OCI-LY7 (cell line): ENCODE measurements around the gene PALMD.

ENCODE experiments used
- EZH2phosphoT487 ChIP-seq: fragments of 200-600 bp; sonication (generic); IDR thresholded peaks from 2 replicates; pipeline ENCODE4 v1.6.1; 2018; ENCODE audit warnings: low read depth, borderline replicate concordance, mild to moderate bottlenecking, mixed run types, antibody characterized with exemption, low read length, moderate library complexity, mixed read lengths
- TF ChIP-seq, protein P1 (sequence below): fragments of 200-600 bp; sonication (generic); conservative IDR thresholded peaks from 2 replicates; pipeline ENCODE4 v1.5.1; 2014; ENCODE audit warnings: mild to moderate bottlenecking, antibody characterized with exemption, low read length, moderate library complexity, mixed read lengths

DNA sequence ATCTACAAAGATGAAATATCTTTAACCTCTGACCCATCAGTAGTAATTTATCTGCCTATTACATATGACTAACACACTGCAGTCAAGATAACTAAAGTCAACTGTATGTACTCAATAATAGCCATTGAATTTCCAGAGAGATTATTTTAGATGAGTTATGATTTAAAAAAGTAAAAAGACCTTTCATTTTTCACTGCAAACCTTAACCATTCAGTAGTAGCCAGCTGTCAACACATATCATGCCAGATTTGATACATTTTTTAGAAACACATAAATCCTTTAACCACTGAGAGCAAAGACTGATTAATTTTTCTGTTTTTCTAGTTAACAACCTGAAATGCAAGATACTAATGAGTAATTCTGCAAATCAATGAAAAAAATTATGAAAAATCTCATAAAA is 31.0 kb downstream of the PALMD start:
- TF ChIP-seq, protein P1, sequence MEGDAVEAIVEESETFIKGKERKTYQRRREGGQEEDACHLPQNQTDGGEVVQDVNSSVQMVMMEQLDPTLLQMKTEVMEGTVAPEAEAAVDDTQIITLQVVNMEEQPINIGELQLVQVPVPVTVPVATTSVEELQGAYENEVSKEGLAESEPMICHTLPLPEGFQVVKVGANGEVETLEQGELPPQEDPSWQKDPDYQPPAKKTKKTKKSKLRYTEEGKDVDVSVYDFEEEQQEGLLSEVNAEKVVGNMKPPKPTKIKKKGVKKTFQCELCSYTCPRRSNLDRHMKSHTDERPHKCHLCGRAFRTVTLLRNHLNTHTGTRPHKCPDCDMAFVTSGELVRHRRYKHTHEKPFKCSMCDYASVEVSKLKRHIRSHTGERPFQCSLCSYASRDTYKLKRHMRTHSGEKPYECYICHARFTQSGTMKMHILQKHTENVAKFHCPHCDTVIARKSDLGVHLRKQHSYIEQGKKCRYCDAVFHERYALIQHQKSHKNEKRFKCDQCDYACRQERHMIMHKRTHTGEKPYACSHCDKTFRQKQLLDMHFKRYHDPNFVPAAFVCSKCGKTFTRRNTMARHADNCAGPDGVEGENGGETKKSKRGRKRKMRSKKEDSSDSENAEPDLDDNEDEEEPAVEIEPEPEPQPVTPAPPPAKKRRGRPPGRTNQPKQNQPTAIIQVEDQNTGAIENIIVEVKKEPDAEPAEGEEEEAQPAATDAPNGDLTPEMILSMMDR, result no peak
- TF ChIP-seq EZH2phosphoT487, result no peak
